ENCODE results near the gene BMP4. TPM values are rescaled to one million over a fixed set of nuclear protein-coding genes. Genes with fewer than 3 reads are reported as not detected.

Gene BMP4
- total and polyA plus RNA-seq, 10 of the 15 experiments (the other 5 are each of a cell fraction or from before 2014, with no cell fraction given) = 0.11 to 1.8 (median 0.60) TPM; not detected in 1

DNA sequence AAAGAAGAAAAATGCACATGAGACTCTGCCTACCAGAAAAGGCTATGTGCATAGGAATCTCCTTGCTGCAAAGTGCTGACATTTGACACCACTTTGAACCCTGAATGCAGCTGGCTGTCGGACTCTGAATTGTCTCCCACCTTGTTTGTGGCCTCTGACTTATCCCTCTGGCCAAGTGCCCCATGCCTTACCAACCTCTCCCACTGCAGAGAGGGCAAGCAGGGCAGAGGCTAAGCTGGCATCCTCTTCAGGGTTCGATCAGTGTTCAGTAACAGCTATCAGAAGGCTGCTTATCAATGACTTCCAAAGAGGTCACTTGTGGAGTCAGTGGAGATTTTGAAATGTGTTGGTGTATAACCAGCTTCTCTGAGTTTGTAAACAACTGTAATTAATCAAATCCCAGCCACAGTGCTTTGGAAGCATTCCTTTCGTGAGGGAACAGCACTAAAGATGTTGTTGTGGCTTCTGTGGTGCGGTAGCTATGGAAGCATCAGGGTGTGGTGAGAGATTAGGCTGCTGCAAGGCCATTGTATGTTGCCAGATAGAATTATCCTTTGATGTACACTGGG lies 22.6 kb upstream of the BMP4 start:
- no TSS peak for BruUV-seq (replicated peaks)
- in situ Hi-C loops (cut with MboI) (no loop called here), intact Hi-C loops (cut with micrococcal nuclease; ENCODE audit: unreplicated experiment) (no loop called here)
- TF ChIP-seq EZH2 (IDR thresholded peaks at IDR 0.05; ENCODE audit: borderline replicate concordance, control insufficient read depth, low read depth, low read length) = no peak
- TF ChIP-seq, protein P1, sequence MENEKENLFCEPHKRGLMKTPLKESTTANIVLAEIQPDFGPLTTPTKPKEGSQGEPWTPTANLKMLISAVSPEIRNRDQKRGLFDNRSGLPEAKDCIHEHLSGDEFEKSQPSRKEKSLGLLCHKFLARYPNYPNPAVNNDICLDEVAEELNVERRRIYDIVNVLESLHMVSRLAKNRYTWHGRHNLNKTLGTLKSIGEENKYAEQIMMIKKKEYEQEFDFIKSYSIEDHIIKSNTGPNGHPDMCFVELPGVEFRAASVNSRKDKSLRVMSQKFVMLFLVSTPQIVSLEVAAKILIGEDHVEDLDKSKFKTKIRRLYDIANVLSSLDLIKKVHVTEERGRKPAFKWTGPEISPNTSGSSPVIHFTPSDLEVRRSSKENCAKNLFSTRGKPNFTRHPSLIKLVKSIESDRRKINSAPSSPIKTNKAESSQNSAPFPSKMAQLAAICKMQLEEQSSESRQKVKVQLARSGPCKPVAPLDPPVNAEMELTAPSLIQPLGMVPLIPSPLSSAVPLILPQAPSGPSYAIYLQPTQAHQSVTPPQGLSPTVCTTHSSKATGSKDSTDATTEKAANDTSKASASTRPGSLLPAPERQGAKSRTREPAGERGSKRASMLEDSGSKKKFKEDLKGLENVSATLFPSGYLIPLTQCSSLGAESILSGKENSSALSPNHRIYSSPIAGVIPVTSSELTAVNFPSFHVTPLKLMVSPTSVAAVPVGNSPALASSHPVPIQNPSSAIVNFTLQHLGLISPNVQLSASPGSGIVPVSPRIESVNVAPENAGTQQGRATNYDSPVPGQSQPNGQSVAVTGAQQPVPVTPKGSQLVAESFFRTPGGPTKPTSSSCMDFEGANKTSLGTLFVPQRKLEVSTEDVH (IDR thresholded peaks at IDR 0.05; ENCODE audit: low read depth, partially characterized antibody) = no peak
- TF ChIP-seq RB1 (IDR thresholded peaks at IDR 0.05; ENCODE audit: borderline replicate concordance) = no peak
- TF ChIP-seq ZNF592 (IDR thresholded peaks at IDR 0.05) = no peak
- TF ChIP-seq SREBF1 (IDR thresholded peaks at IDR 0.05; ENCODE audit: low read length) = no peak
- TF ChIP-seq YY1 (IDR thresholded peaks at IDR 0.05; ENCODE audit: low read depth, low read length) = no peak
- TF ChIP-seq MTA3 (IDR thresholded peaks at IDR 0.05; ENCODE audit: borderline replicate concordance, low read length) = no peak
- no peak for TF ChIP-seq SMARCA5 (IDR thresholded peaks at IDR 0.05)
- no peak for TF ChIP-seq STAT1 (conservative IDR thresholded peaks at IDR 0.05)
- TF ChIP-seq ESRRA (IDR thresholded peaks at IDR 0.05; ENCODE audit: low read length) = no peak
- no peak for TF ChIP-seq SPI1 (IDR thresholded peaks at IDR 0.05; ENCODE audit: borderline replicate concordance, insufficient read depth, low read depth, low read length)
- TF ChIP-seq YBX1 (IDR thresholded peaks at IDR 0.05) = no peak
- DNase-seq (ENCODE audit: low read depth, low spot score) (no peak), FAIRE-seq (no peak), ATAC-seq (no peak)
- SMC1A ChIA-PET (ENCODE audit: uncharacterized antibody, unreplicated experiment) = interaction anchor here (0.8 kb wide), 1 partner anchor 432 kb away, joined by 3 read pairs; no protein-coding TSS in a partner anchor
- Histone ChIP-seq H3K9me3 (replicated peaks; ENCODE audit: control insufficient read depth, insufficient read depth, low read length) (no peaks in the 10 kb centered on the region), H4K20me1 (ENCODE audit: control insufficient read depth, insufficient read depth) (no peaks in the 10 kb centered on the region), H2AFZ (ENCODE audit: control insufficient read depth, low read depth, low read length) (no peak overlapping the region), H3K4me2 (ENCODE audit: control insufficient read depth, insufficient read depth) (no peak overlapping the region), H3K79me2 (ENCODE audit: control insufficient read depth, insufficient read depth, low read length) (no peaks in the 10 kb centered on the region), H3K27me3 (replicated peaks in 1 of 2; ENCODE audit: control insufficient read depth in 2 of 2, insufficient read depth in 2 of 2, low read length in 1 of 2) (no peaks in the 10 kb centered on the region), H3K9ac (ENCODE audit: control insufficient read depth, insufficient read depth, low read length) (no peak overlapping the region), H3K36me3 (ENCODE audit: control insufficient read depth in 2 of 2, insufficient read depth in 2 of 2, low read length in 1 of 2) (no peaks in the 10 kb centered on the region), H3K4me3 (no peak overlapping the region), H3K27ac (ENCODE audit: control insufficient read depth, insufficient read depth) (no peak overlapping the region), H3K4me1 (ENCODE audit: control insufficient read depth, insufficient read depth, low read length) (no peaks in the 10 kb centered on the region)
- 15% methylated on average over 4 of the region's 4 CpGs for WGBS (ENCODE audit: insufficient coverage, insufficient replicate concordance, low lambda C conversion rate, missing lambda C conversion rate)
- CTCF ChIA-PET = no interaction called here
- POLR2A ChIA-PET = no interaction called here
- RAD21 ChIA-PET (ENCODE audit: unreplicated experiment) = interaction anchor here (1.3 kb wide), 1 partner anchor 439 kb away, joined by 3 read pairs; no protein-coding TSS in a partner anchor

All from GM12878 (cell line).